WTC11 (cell line): ENCODE results near the gene RRAGD. TPM values are rescaled to one million over a fixed set of nuclear protein-coding genes. Genes with fewer than 3 reads are reported as not detected.

Experiments
- ATAC-seq: fragments of 200-7000 bp; cut with Tn5 transposase; 2 replicates; pipeline ENCODE4 v1.10.0; 2021; ENCODE audit warnings: mild to moderate bottlenecking, moderate library complexity
- CTCF ChIA-PET: fragments of 300-600 bp; sonication (Branson Sonifier 250); formaldehyde crosslinking; loops from one replicate; lab custom pipeline; 2021; ENCODE audit warnings: antibody characterized with exemption; lab: Charles Lee
- POLR2A ChIA-PET: fragments of 350-600 bp; sonication (Branson Sonifier 250); formaldehyde crosslinking; loops from one replicate; lab custom pipeline; 2021; ENCODE audit warnings: antibody characterized with exemption; lab: Charles Lee
- DNase-seq: peaks from one replicate; pipeline ENCODE4 v3.0.0; 2021; ENCODE audit warnings: low spot score
- H3K27ac Mint-ChIP-seq: 2 replicates; pipeline ENCODE4 v1.8.0; 2021; ENCODE audit warnings: mixed read lengths
- H3K27me3 Mint-ChIP-seq: 2 replicates; pipeline ENCODE4 v1.8.0; 2021; ENCODE audit warnings: low read depth, mild to moderate bottlenecking, moderate library complexity, mixed read lengths
- H3K36me3 Mint-ChIP-seq: 2 replicates; pipeline ENCODE4 v1.8.0; 2021; ENCODE audit warnings: mixed read lengths
- H3K4me1 Mint-ChIP-seq: 2 replicates; pipeline ENCODE4 v1.8.0; 2022; ENCODE audit warnings: mixed read lengths
- H3K4me3 Mint-ChIP-seq: 2 replicates; pipeline ENCODE4 v1.8.0; 2021; ENCODE audit warnings: mild to moderate bottlenecking, moderate library complexity, mixed read lengths
- H3K9me3 Mint-ChIP-seq: 2 replicates; pipeline ENCODE4 v1.8.0; 2021; ENCODE audit warnings: mixed read lengths
- ATF1 ChIP-seq: sonication (generic); formaldehyde crosslinking; IDR thresholded peaks from 2 replicates; pipeline ENCODE4 v1.8.1; 2023; ENCODE audit warnings: mild to moderate bottlenecking, moderate library complexity, missing genetic modification reagents
- CREB1 ChIP-seq: sonication (generic); formaldehyde crosslinking; IDR thresholded peaks from 2 replicates; pipeline ENCODE4 v1.8.0; 2023; ENCODE audit warnings: mild to moderate bottlenecking, missing genetic modification reagents
- EMX1 ChIP-seq: fragments of 250-450 bp; sonication (Bioruptor Pico); IDR thresholded peaks from 2 replicates; pipeline ENCODE4 v1.8.0; 2021; ENCODE audit warnings: mild to moderate bottlenecking
- GABPB1 ChIP-seq: sonication (generic); formaldehyde crosslinking; IDR thresholded peaks from 2 replicates; pipeline ENCODE4 v1.8.1; 2023; ENCODE audit warnings: mild to moderate bottlenecking, missing genetic modification reagents
- JUN ChIP-seq: sonication (generic); formaldehyde crosslinking; IDR thresholded peaks from 2 replicates; pipeline ENCODE4 v1.8.0; 2023; ENCODE audit warnings: mild to moderate bottlenecking, missing genetic modification reagents
- NFATC4 ChIP-seq: fragments of 250-450 bp; sonication (Bioruptor Pico); IDR thresholded peaks from 2 replicates; pipeline ENCODE4 v1.9.0; 2021; ENCODE audit warnings: mild to moderate bottlenecking
- NR1H2 ChIP-seq: sonication (generic); formaldehyde crosslinking; IDR thresholded peaks from 2 replicates; pipeline ENCODE4 v1.9.0; 2021; ENCODE audit warnings: mild to moderate bottlenecking, moderate library complexity, missing genetic modification reagents
- SMAD4 ChIP-seq: sonication (generic); formaldehyde crosslinking; IDR thresholded peaks from 2 replicates; pipeline ENCODE4 v1.8.0; 2022; ENCODE audit warnings: mild to moderate bottlenecking, missing genetic modification reagents
- TEAD4 ChIP-seq: sonication (generic); formaldehyde crosslinking; IDR thresholded peaks from 2 replicates; pipeline ENCODE4 v1.8.0; 2022; ENCODE audit warnings: mild to moderate bottlenecking, missing genetic modification reagents
- ZNF219 ChIP-seq: sonication (generic); formaldehyde crosslinking; IDR thresholded peaks from 2 replicates; pipeline ENCODE4 v1.8.0; 2023; ENCODE audit warnings: missing genetic modification reagents, mild to moderate bottlenecking, borderline replicate concordance
- ZNF317 ChIP-seq: sonication (generic); formaldehyde crosslinking; IDR thresholded peaks from 2 replicates; pipeline ENCODE4 v1.8.1; 2023; ENCODE audit warnings: low read depth, mild to moderate bottlenecking, moderate library complexity, missing genetic modification reagents, borderline replicate concordance
- total RNA-seq: library from RNA; stranded (reverse); gene quantifications from 3 replicates; pipeline ENCODE4 v1.2.3, GENCODE V29; 2021
- TF ChIP-seq, protein P1 (sequence below): fragments of 250-450 bp; sonication (Bioruptor Pico); conservative IDR thresholded peaks from 2 replicates; pipeline ENCODE4 v1.9.0; 2021; ENCODE audit warnings: mild to moderate bottlenecking
- TF ChIP-seq, protein P2 (sequence below): sonication (generic); formaldehyde crosslinking; IDR thresholded peaks from 2 replicates; pipeline ENCODE4 v1.8.1; 2023; ENCODE audit warnings: mild to moderate bottlenecking, missing genetic modification reagents
- TF ChIP-seq, protein P3 (sequence below): sonication (generic); formaldehyde crosslinking; conservative IDR thresholded peaks from 2 replicates; pipeline ENCODE4 v1.8.1; 2022; ENCODE audit warnings: mild to moderate bottlenecking, missing genetic modification reagents
- TF ChIP-seq, protein P4 (sequence below): sonication (generic); formaldehyde crosslinking; IDR thresholded peaks from 2 replicates; pipeline ENCODE4 v1.8.0; 2023; ENCODE audit warnings: missing genetic modification reagents, mild to moderate bottlenecking, borderline replicate concordance
- TF ChIP-seq, protein P5 (sequence below): sonication (generic); formaldehyde crosslinking; IDR thresholded peaks from 2 replicates; pipeline ENCODE4 v1.8.0; 2022; ENCODE audit warnings: missing genetic modification reagents
- TF ChIP-seq, protein P6 (sequence below): fragments of 250-450 bp; sonication (Bioruptor Pico); IDR thresholded peaks from 2 replicates; pipeline ENCODE4 v2.1.2; 2022; ENCODE audit warnings: mild to moderate bottlenecking, moderate library complexity
- TF ChIP-seq, protein P7 (sequence below): sonication (generic); formaldehyde crosslinking; conservative IDR thresholded peaks from 2 replicates; pipeline ENCODE4 v1.8.1; 2023; ENCODE audit warnings: mild to moderate bottlenecking, low read depth, missing genetic modification reagents, moderate library complexity

Gene RRAGD
- total RNA-seq, 1 experiment from 2014 or later = 25.4 TPM

DNA sequence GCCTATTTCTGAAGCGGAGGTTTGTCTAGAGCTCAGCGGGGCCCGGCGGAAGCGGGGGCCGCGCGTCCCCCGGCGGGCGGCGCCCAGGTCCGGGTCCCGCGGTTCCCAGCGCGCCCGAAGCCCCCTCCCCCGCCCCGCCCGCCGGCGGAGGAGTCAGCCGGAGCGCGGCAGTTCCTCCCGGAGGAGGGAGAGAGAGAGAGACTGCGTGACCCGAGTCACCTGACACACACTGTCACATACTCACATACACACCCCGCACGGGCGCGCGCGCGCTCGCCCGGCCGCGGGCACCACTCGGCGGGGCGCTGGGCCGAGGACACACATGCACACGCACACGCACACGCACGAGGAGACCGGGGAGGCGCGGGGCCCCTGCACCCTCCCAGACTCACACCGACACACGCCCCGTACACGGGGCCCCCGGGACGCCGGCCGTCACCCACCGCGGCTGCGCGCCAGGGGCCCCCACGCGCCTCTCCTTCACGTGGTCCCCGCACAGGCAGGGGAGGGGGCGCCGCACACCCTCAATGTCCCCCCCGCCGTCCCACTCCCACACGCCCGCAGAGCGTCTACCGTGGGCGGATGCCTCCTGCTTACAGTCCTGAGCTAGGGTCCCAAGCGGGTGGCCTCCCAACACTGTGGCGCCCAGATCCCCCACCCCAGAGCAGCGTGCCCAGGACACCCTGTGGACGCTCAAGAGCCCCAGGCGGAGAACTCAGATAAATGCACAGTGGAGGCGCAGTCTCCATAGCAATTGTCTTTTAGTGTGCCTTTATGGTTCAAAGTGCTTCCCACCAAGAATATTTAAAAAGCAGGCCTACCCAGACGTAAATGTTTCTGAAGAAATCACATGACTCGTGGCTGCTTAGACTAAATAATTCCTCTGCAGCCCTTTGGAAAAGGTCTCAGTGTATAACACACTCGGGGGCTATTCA is at the start of gene RRAGD (continued):
- TF ChIP-seq, protein P1, sequence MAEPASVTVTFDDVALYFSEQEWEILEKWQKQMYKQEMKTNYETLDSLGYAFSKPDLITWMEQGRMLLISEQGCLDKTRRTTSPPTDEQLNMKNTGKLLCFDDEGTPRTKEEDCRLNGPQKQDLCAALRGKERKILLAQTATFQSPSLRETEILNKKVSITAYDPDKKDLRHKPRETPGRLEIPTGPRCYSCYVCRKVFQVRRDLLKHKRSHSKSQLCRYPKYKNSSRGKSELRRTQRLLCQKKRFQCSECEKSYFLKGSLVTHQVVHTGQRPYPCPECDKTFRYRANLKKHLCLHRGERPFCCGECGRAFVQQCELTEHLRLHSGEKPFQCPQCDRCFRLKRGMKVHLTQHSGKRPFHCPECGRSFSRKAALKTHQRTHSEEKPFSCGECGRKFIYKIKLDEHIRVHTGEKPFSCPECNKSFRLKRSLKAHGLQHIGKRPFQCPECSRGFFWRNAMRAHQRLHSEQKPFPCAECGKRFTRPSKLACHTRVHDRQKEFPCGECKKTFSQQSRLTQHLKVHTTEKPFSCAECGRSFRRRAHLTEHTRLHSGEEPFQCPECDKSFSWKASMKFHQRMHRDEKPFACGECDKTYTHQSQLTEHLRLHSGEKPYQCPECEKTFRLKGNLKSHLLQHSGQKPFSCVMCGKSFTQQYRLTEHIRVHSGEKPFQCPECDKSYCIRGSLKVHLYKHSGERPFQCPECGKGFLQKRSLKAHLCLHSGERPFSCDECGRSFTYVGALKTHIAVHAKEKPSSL (CRISPR knock-in tag) = no peak
- TF ChIP-seq EMX1 = no peak
- no peak for TF ChIP-seq ATF1 (CRISPR knock-in tag)
- no peak for TF ChIP-seq TEAD4

DNA sequence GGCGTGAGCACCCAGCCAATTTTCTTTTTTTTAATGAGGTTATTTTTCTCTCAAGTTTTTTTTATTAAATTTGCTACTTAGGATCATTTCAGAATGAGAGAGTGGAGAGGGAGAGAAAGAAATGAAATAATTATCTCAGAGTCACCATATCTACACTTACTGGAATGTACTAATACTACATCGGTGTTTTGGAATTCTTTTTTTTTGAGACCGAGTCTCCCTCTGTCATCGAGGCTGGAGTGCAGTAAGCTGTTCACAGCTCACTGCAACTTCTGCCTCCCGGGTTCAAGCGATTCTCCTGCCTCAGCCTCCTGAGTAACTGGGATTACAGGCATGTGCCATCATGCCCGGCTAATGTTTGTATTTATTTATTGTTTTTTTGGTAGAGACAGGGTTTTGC is 48.6 kb upstream of the RRAGD start:
- Mint-ChIP-seq H3K4me1 (no peaks in the 10 kb centered on the region; the same call in 1 of the 2 replicates), H3K27ac (no peak overlapping the region), H3K27me3 (no peaks in the 10 kb centered on the region), H3K36me3 (no peaks in the 10 kb centered on the region), H3K4me3 (no peak overlapping the region), H3K9me3 (no peaks in the 10 kb centered on the region)
- no peak for DNase-seq
- POLR2A ChIA-PET = no interaction called here
- CTCF ChIA-PET = interaction anchor here (1.2 kb wide), 1 partner anchor 148 kb away, joined by 3 read pairs; no protein-coding TSS in a partner anchor
- no peak for ATAC-seq
- TF ChIP-seq, protein P2, sequence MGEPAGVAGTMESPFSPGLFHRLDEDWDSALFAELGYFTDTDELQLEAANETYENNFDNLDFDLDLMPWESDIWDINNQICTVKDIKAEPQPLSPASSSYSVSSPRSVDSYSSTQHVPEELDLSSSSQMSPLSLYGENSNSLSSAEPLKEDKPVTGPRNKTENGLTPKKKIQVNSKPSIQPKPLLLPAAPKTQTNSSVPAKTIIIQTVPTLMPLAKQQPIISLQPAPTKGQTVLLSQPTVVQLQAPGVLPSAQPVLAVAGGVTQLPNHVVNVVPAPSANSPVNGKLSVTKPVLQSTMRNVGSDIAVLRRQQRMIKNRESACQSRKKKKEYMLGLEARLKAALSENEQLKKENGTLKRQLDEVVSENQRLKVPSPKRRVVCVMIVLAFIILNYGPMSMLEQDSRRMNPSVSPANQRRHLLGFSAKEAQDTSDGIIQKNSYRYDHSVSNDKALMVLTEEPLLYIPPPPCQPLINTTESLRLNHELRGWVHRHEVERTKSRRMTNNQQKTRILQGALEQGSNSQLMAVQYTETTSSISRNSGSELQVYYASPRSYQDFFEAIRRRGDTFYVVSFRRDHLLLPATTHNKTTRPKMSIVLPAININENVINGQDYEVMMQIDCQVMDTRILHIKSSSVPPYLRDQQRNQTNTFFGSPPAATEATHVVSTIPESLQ (CRISPR knock-in tag) = no peak
- TF ChIP-seq GABPB1 (CRISPR knock-in tag) (no peak), NFATC4 (CRISPR knock-in tag) (no peak), JUN (CRISPR knock-in tag) (no peak), TEAD4 (no peak), ZNF317 (CRISPR knock-in tag) (no peak), SMAD4 (no peak), NR1H2 (CRISPR knock-in tag) (no peak), ZNF219 (no peak), CREB1 (CRISPR knock-in tag) (no peak)
- TF ChIP-seq, protein P3, sequence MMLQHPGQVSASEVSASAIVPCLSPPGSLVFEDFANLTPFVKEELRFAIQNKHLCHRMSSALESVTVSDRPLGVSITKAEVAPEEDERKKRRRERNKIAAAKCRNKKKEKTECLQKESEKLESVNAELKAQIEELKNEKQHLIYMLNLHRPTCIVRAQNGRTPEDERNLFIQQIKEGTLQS = no peak
- TF ChIP-seq, protein P4, sequence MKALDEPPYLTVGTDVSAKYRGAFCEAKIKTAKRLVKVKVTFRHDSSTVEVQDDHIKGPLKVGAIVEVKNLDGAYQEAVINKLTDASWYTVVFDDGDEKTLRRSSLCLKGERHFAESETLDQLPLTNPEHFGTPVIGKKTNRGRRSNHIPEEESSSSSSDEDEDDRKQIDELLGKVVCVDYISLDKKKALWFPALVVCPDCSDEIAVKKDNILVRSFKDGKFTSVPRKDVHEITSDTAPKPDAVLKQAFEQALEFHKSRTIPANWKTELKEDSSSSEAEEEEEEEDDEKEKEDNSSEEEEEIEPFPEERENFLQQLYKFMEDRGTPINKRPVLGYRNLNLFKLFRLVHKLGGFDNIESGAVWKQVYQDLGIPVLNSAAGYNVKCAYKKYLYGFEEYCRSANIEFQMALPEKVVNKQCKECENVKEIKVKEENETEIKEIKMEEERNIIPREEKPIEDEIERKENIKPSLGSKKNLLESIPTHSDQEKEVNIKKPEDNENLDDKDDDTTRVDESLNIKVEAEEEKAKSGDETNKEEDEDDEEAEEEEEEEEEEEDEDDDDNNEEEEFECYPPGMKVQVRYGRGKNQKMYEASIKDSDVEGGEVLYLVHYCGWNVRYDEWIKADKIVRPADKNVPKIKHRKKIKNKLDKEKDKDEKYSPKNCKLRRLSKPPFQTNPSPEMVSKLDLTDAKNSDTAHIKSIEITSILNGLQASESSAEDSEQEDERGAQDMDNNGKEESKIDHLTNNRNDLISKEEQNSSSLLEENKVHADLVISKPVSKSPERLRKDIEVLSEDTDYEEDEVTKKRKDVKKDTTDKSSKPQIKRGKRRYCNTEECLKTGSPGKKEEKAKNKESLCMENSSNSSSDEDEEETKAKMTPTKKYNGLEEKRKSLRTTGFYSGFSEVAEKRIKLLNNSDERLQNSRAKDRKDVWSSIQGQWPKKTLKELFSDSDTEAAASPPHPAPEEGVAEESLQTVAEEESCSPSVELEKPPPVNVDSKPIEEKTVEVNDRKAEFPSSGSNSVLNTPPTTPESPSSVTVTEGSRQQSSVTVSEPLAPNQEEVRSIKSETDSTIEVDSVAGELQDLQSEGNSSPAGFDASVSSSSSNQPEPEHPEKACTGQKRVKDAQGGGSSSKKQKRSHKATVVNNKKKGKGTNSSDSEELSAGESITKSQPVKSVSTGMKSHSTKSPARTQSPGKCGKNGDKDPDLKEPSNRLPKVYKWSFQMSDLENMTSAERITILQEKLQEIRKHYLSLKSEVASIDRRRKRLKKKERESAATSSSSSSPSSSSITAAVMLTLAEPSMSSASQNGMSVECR (CRISPR knock-in tag) = no peak
- TF ChIP-seq, protein P5, sequence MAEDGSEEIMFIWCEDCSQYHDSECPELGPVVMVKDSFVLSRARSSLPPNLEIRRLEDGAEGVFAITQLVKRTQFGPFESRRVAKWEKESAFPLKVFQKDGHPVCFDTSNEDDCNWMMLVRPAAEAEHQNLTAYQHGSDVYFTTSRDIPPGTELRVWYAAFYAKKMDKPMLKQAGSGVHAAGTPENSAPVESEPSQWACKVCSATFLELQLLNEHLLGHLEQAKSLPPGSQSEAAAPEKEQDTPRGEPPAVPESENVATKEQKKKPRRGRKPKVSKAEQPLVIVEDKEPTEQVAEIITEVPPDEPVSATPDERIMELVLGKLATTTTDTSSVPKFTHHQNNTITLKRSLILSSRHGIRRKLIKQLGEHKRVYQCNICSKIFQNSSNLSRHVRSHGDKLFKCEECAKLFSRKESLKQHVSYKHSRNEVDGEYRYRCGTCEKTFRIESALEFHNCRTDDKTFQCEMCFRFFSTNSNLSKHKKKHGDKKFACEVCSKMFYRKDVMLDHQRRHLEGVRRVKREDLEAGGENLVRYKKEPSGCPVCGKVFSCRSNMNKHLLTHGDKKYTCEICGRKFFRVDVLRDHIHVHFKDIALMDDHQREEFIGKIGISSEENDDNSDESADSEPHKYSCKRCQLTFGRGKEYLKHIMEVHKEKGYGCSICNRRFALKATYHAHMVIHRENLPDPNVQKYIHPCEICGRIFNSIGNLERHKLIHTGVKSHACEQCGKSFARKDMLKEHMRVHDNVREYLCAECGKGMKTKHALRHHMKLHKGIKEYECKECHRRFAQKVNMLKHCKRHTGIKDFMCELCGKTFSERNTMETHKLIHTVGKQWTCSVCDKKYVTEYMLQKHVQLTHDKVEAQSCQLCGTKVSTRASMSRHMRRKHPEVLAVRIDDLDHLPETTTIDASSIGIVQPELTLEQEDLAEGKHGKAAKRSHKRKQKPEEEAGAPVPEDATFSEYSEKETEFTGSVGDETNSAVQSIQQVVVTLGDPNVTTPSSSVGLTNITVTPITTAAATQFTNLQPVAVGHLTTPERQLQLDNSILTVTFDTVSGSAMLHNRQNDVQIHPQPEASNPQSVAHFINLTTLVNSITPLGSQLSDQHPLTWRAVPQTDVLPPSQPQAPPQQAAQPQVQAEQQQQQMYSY (CRISPR knock-in tag) = no peak
- TF ChIP-seq, protein P6, sequence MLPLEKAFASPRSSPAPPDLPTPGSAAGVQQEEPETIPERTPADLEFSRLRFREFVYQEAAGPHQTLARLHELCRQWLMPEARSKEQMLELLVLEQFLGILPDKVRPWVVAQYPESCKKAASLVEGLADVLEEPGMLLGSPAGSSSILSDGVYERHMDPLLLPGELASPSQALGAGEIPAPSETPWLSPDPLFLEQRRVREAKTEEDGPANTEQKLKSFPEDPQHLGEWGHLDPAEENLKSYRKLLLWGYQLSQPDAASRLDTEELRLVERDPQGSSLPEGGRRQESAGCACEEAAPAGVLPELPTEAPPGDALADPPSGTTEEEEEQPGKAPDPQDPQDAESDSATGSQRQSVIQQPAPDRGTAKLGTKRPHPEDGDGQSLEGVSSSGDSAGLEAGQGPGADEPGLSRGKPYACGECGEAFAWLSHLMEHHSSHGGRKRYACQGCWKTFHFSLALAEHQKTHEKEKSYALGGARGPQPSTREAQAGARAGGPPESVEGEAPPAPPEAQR (CRISPR knock-in tag) = no peak
- TF ChIP-seq, protein P7, sequence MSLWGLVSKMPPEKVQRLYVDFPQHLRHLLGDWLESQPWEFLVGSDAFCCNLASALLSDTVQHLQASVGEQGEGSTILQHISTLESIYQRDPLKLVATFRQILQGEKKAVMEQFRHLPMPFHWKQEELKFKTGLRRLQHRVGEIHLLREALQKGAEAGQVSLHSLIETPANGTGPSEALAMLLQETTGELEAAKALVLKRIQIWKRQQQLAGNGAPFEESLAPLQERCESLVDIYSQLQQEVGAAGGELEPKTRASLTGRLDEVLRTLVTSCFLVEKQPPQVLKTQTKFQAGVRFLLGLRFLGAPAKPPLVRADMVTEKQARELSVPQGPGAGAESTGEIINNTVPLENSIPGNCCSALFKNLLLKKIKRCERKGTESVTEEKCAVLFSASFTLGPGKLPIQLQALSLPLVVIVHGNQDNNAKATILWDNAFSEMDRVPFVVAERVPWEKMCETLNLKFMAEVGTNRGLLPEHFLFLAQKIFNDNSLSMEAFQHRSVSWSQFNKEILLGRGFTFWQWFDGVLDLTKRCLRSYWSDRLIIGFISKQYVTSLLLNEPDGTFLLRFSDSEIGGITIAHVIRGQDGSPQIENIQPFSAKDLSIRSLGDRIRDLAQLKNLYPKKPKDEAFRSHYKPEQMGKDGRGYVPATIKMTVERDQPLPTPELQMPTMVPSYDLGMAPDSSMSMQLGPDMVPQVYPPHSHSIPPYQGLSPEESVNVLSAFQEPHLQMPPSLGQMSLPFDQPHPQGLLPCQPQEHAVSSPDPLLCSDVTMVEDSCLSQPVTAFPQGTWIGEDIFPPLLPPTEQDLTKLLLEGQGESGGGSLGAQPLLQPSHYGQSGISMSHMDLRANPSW (CRISPR knock-in tag) = no peak
